ENCODE measurements around the gene SPO11.
A peak's percentile ranks its signal among the peaks of the same experiment; 100 is the strongest.

Gene SPO11

DNA sequence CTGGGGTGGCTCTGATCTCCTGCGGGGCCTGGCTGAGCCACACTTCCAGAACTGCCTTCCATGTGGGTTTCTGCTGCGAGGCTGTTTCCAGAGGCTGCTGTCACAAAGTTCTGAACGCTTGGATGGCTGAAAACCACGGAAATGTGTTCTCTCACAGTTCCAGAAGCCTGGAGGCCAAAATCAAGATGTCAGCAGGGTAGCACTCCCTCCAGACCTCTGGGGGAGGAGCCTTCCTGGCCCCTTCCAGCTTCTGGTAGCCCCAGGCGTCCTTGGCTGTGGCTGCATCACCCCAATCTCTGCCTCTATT is 39.5 kb upstream of the SPO11 start:
- Histone ChIP-seq H3K4me3 (ENCODE audit: low read length) (peak overlapping the region; percentile 52), H4K20me1 (ENCODE audit: control insufficient read depth, insufficient read depth, low read depth, low read length) (no peaks in the 10 kb centered on the region), H3K27me3 (ENCODE audit: control insufficient read depth, low read length) (no peaks in the 10 kb centered on the region), H3F3A (ENCODE audit: control insufficient read depth, insufficient read depth) (peaks cover 7% of the 10 kb centered on the region; the same call in 1 of the 2 replicates), H3K4me1 (ENCODE audit: control insufficient read depth, low read length) (peaks cover 81% of the 10 kb centered on the region), H3K9me3 (ENCODE audit: control insufficient read depth, insufficient read depth, low read length) (no peaks in the 10 kb centered on the region), H3K79me2 (ENCODE audit: control insufficient read depth, low read length) (peaks cover 7% of the 10 kb centered on the region; the same call in 1 of the 2 replicates), H3K9me2 (replicated peaks; ENCODE audit: control insufficient read depth, low read length) (no peaks in the 10 kb centered on the region), H3K27ac (ENCODE audit: low read depth, low read length) (peak overlapping the region; percentile 33), H3K4me2 (ENCODE audit: low read length) (peak overlapping the region; percentile 59), H3K36me3 (ENCODE audit: control insufficient read depth, low read length) (no peaks in the 10 kb centered on the region)
- TF ChIP-seq, protein P1, sequence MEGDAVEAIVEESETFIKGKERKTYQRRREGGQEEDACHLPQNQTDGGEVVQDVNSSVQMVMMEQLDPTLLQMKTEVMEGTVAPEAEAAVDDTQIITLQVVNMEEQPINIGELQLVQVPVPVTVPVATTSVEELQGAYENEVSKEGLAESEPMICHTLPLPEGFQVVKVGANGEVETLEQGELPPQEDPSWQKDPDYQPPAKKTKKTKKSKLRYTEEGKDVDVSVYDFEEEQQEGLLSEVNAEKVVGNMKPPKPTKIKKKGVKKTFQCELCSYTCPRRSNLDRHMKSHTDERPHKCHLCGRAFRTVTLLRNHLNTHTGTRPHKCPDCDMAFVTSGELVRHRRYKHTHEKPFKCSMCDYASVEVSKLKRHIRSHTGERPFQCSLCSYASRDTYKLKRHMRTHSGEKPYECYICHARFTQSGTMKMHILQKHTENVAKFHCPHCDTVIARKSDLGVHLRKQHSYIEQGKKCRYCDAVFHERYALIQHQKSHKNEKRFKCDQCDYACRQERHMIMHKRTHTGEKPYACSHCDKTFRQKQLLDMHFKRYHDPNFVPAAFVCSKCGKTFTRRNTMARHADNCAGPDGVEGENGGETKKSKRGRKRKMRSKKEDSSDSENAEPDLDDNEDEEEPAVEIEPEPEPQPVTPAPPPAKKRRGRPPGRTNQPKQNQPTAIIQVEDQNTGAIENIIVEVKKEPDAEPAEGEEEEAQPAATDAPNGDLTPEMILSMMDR (IDR thresholded peaks at IDR 0.05; ENCODE audit: low read depth, low read length, poor library complexity, severe bottlenecking): no peak
- no peak for TF ChIP-seq EZH2phosphoT487 (IDR thresholded peaks at IDR 0.05; ENCODE audit: borderline replicate concordance, low read length)

DNA sequence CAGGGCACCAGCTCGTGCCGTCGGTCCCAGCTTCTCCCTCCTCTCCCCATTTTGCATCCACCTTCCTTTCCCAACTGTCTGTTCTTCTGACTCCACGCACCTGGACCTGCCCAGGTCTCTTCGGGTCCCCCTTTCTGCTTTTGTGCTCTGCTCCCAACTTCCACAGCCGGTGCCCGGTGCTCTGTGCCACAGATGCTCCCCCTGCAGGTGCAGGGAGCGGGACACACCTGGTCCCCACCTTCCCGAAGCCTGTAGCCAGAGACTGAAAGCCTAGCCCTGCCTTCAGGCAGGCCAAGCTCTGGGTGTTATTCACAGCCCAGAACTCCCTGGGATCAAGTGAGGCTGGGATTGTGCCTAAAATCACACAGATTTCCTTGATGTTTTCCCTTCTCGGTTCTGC is 38.6 kb upstream of the SPO11 start:
- no peaks in the 10 kb centered on the region for H3K9me3 ChIP-seq (ENCODE audit: control insufficient read depth, insufficient read depth, low read length)
- peaks cover 6% of the 10 kb centered on the region; the same call in 1 of the 2 replicates for H3K79me2 ChIP-seq (ENCODE audit: control insufficient read depth, low read length)
- peaks cover 5% of the 10 kb centered on the region; the same call in 1 of the 2 replicates for H3F3A ChIP-seq (ENCODE audit: control insufficient read depth, insufficient read depth)
- H3K4me2 ChIP-seq (ENCODE audit: low read length): peak overlapping the region; percentile 59
- no peaks in the 10 kb centered on the region for H4K20me1 ChIP-seq (ENCODE audit: control insufficient read depth, insufficient read depth, low read depth, low read length)
- no peak overlapping the region for H3K27ac ChIP-seq (ENCODE audit: low read depth, low read length)
- no peaks in the 10 kb centered on the region for H3K9me2 ChIP-seq (replicated peaks; ENCODE audit: control insufficient read depth, low read length)
- H3K4me3 ChIP-seq (ENCODE audit: low read length): peak overlapping the region; percentile 52; the same call in 1 of the 2 replicates
- TF ChIP-seq EZH2phosphoT487 (IDR thresholded peaks at IDR 0.05; ENCODE audit: borderline replicate concordance, low read length): no peak
- TF ChIP-seq, protein P1 (IDR thresholded peaks at IDR 0.05; ENCODE audit: low read depth, low read length, poor library complexity, severe bottlenecking): peak; percentile 37
- H3K4me1 ChIP-seq (ENCODE audit: control insufficient read depth, low read length): peaks cover 73% of the 10 kb centered on the region
- no peaks in the 10 kb centered on the region for H3K36me3 ChIP-seq (ENCODE audit: control insufficient read depth, low read length)
- H3K27me3 ChIP-seq (ENCODE audit: control insufficient read depth, low read length): no peaks in the 10 kb centered on the region

DNA sequence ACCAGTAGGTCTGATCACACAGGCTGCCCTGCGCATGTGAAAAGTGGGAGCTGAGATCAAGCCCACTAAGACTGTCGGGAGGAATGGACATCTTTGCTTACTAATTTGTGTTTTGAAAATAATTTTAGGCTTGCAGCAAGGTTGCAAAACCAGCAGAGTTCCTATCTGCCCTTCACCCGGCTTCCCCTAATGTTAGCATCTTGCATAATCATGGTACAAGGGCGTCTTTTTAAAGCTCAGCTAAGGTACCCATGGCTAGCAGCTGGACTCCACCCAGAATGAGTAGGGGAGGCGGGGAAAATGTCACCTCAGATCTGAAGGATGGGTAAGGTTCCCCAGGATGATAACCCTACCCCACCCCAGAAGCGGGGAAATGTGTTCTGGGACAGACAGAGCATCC is 37.9 kb upstream of the SPO11 start:
- Histone ChIP-seq H3K9me3 (ENCODE audit: control insufficient read depth, insufficient read depth, low read length) (no peaks in the 10 kb centered on the region), H3K4me3 (ENCODE audit: low read length) (no peak overlapping the region), H3K27ac (ENCODE audit: low read depth, low read length) (no peak overlapping the region), H3F3A (ENCODE audit: control insufficient read depth, insufficient read depth) (peaks cover 5% of the 10 kb centered on the region; the same call in 1 of the 2 replicates), H3K4me1 (ENCODE audit: control insufficient read depth, low read length) (peaks cover 70% of the 10 kb centered on the region), H3K36me3 (ENCODE audit: control insufficient read depth, low read length) (no peaks in the 10 kb centered on the region), H3K9me2 (replicated peaks; ENCODE audit: control insufficient read depth, low read length) (no peaks in the 10 kb centered on the region), H3K27me3 (ENCODE audit: control insufficient read depth, low read length) (no peaks in the 10 kb centered on the region), H3K4me2 (ENCODE audit: low read length) (peak overlapping the region; percentile 59; the same call in 1 of the 2 replicates), H3K79me2 (ENCODE audit: control insufficient read depth, low read length) (peaks cover 2% of the 10 kb centered on the region; the same call in 1 of the 2 replicates), H4K20me1 (ENCODE audit: control insufficient read depth, insufficient read depth, low read depth, low read length) (no peaks in the 10 kb centered on the region)
- TF ChIP-seq, protein P1 (IDR thresholded peaks at IDR 0.05; ENCODE audit: low read depth, low read length, poor library complexity, severe bottlenecking): no peak
- TF ChIP-seq EZH2phosphoT487 (IDR thresholded peaks at IDR 0.05; ENCODE audit: borderline replicate concordance, low read length): no peak
